Nephron (organoid): ENCODE measurements around the gene ROGDI.

Experiments used
- H3K27ac Mint-ChIP-seq, 3 experiments: 2 replicates each; pipeline ENCODE4 v1.8.0; 2020; ENCODE audit warnings: mixed read lengths in 3 of 3, mild to moderate bottlenecking in 2 of 3, moderate library complexity in 1 of 3
- H3K27me3 Mint-ChIP-seq: 2 replicates; pipeline ENCODE4 v1.8.0; 2021; ENCODE audit warnings: low read depth, mild to moderate bottlenecking, moderate library complexity, mixed read lengths
- H3K36me3 Mint-ChIP-seq: 2 replicates; pipeline ENCODE4 v1.8.0; 2020; ENCODE audit warnings: low read depth, mixed read lengths
- H3K4me1 Mint-ChIP-seq: 2 replicates; pipeline ENCODE4 v1.8.0; 2020; ENCODE audit warnings: mixed read lengths
- H3K4me3 Mint-ChIP-seq, 3 experiments: 2 replicates each; pipeline ENCODE4 v1.8.0; 2020; ENCODE audit warnings: mild to moderate bottlenecking in 3 of 3, mixed read lengths in 3 of 3, moderate library complexity in 2 of 3
- H3K9me3 Mint-ChIP-seq: 2 replicates; pipeline ENCODE4 v1.8.0; 2020; ENCODE audit warnings: mixed read lengths
- CTCF ChIP-seq, 3 experiments: fragments of 200-600 bp; sonication (generic); IDR thresholded peaks; one replicate each; pipeline ENCODE4 v1.5.0; 2021; ENCODE audit warnings: antibody characterized with exemption in 3 of 3; ENCODE audit not compliant: unreplicated experiment in 3 of 3

ROGDI gene

GRCh38 chr16:4801962-4802658, at the start of gene ROGDI:
Gene ROGDI, minus strand, starts transcription at chr16:4802633. Its CDS starts 62 bp downstream, at chr16:4802571.
- peak within 1 kb of the TSS; percentile 88 to 94 (median 93) for H3K27ac Mint-ChIP-seq
- peaks cover 17% of the 10 kb centered on the region for H3K36me3 Mint-ChIP-seq
- H3K9me3 Mint-ChIP-seq: no peaks in the 10 kb centered on the region
- peaks cover 20% of the 10 kb centered on the region for H3K4me1 Mint-ChIP-seq
- H3K27me3 Mint-ChIP-seq: no peaks in the 10 kb centered on the region
- H3K4me3 Mint-ChIP-seq: peak within 1 kb of the TSS; percentile 89 to 91 (median 89)
- no peak for TF ChIP-seq CTCF (IDR thresholded peaks at IDR 0.05; ENCODE audit: unreplicated experiment in 3 of 3)

- Mint-ChIP-seq H3K36me3 (peaks cover 29% of the 10 kb centered on the region), H3K9me3 (no peaks in the 10 kb centered on the region), H3K27ac (peak overlapping the region in 1 of 3 experiments; percentile 57), H3K4me3 (peak overlapping the region; percentile 67 to 80 (median 69)), H3K4me1 (peaks cover 46% of the 10 kb centered on the region), H3K27me3 (no peaks in the 10 kb centered on the region)
- no peak for TF ChIP-seq CTCF (IDR thresholded peaks at IDR 0.05; ENCODE audit: unreplicated experiment in 3 of 3)
These were observed 47.8 kb upstream of the ROGDI start for GRCh38 chr16:4850211-4850610.

GRCh38 chr16:4847774-4848587, 45.5 kb upstream of the ROGDI start:
- Mint-ChIP-seq H3K27me3 (no peaks in the 10 kb centered on the region), H3K27ac (peak overlapping the region in 2 of 3 experiments; percentile 55 to 83), H3K4me3 (peak overlapping the region; percentile 87 to 94 (median 89)), H3K36me3 (peaks cover 29% of the 10 kb centered on the region), H3K4me1 (peaks cover 46% of the 10 kb centered on the region), H3K9me3 (no peaks in the 10 kb centered on the region)
- no peak for TF ChIP-seq CTCF (IDR thresholded peaks at IDR 0.05; ENCODE audit: unreplicated experiment in 3 of 3)

GRCh38 chr16:4846901-4847773, 44.7 kb upstream of the ROGDI start, which contains the start of the genes GLYR1 and UBN1:
Gene GLYR1, minus strand, starts transcription at chr16:4847288. Its CDS starts 23 bp downstream, at chr16:4847265.
Gene UBN1, plus strand, starts transcription at chr16:4847481. Its CDS starts 5,437 bp downstream, at chr16:4852918.
- peak within 1 kb of the TSS; percentile 21 to 88 (median 83) for H3K27ac Mint-ChIP-seq
- peak within 1 kb of the TSS; percentile 92 to 94 (median 94) for H3K4me3 Mint-ChIP-seq
- H3K9me3 Mint-ChIP-seq: no peaks in the 10 kb centered on the region
- peaks cover 46% of the 10 kb centered on the region for H3K4me1 Mint-ChIP-seq
- TF ChIP-seq CTCF (IDR thresholded peaks at IDR 0.05; ENCODE audit: unreplicated experiment in 3 of 3): no peak
- no peaks in the 10 kb centered on the region for H3K27me3 Mint-ChIP-seq
- H3K36me3 Mint-ChIP-seq: peaks cover 30% of the 10 kb centered on the region

GRCh38 chr16:4846503-4846900, 44.1 kb upstream of the ROGDI start:
- Mint-ChIP-seq H3K4me3 (peak overlapping the region; percentile 92 to 94 (median 92)), H3K27me3 (no peaks in the 10 kb centered on the region), H3K9me3 (no peaks in the 10 kb centered on the region), H3K36me3 (peaks cover 33% of the 10 kb centered on the region), H3K4me1 (peaks cover 45% of the 10 kb centered on the region), H3K27ac (peak overlapping the region; percentile 21 to 88 (median 82))
- no peak for TF ChIP-seq CTCF (IDR thresholded peaks at IDR 0.05; ENCODE audit: unreplicated experiment in 3 of 3)
